Lower leg skin (tissue), 4 donors: ENCODE data around the gene DMD. TPM values are rescaled to one million over a fixed set of nuclear protein-coding genes. Genes with fewer than 3 reads are reported as not detected.

Source experiments
- DNase-seq, 2 donors: peaks; one replicate each; pipeline ENCODE4 v3.0.0-alpha.2; 2019; ENCODE audit warnings: low spot score in 2 of 2
- H3K4me3 ChIP-seq: fragments of 200-600 bp; sonication (generic); 2 replicates; pipeline ENCODE4 v1.5.1; 2017; ENCODE audit warnings: mild to moderate bottlenecking, low read depth; ENCODE audit not compliant: poor library complexity, severe bottlenecking
- POLR2A ChIP-seq, 2 donors: fragments of 450-650 bp; IDR thresholded peaks; one replicate each; pipeline ENCODE4 v1.6.1; 2016 to 2017; ENCODE audit warnings: antibody characterized with exemption in 2 of 2, mild to moderate bottlenecking in 1 of 2, moderate library complexity in 1 of 2
- WGBS, 2 donors: methylation state at CpG; one replicate each; pipeline ENCODE4 v1.1.5; 2018; 5-methylcytosine and 5-hydroxymethylcytosine counted together
- intact Hi-C: fragments of 100-400 bp; cut with DNase I; formaldehyde crosslinking; loops from one replicate; pipeline ENCODE4 v1.15.0; 2023; ENCODE audit warnings: low total_unique reads
- total RNA-seq, 4 donors: library from RNA; depleted of rRNA; stranded (reverse); fragments of >200 nt; gene quantifications; one replicate each; pipeline ENCODE4 v1.1.0, GENCODE V29; 2016
- TF ChIP-seq, protein P1 (sequence below), 3 donors: fragments of 450-650 bp; IDR thresholded peaks; one replicate each; pipeline ENCODE4 v1.5.1; 2016; ENCODE audit warnings: antibody characterized with exemption in 3 of 3, mild to moderate bottlenecking in 3 of 3, moderate library complexity in 2 of 3

The DMD gene
- total RNA-seq, 4 donors from 2014 or later = 23.0 to 27.5 (median 26.7) TPM

- 73 to 76% methylated on average over 5 of the region's 5 CpGs for WGBS, 2 donors
- DNase-seq = no peak
- intact Hi-C loops = no loop called here
- TF ChIP-seq POLR2A (IDR thresholded peaks at IDR 0.05) = no peak
- TF ChIP-seq, protein P1, sequence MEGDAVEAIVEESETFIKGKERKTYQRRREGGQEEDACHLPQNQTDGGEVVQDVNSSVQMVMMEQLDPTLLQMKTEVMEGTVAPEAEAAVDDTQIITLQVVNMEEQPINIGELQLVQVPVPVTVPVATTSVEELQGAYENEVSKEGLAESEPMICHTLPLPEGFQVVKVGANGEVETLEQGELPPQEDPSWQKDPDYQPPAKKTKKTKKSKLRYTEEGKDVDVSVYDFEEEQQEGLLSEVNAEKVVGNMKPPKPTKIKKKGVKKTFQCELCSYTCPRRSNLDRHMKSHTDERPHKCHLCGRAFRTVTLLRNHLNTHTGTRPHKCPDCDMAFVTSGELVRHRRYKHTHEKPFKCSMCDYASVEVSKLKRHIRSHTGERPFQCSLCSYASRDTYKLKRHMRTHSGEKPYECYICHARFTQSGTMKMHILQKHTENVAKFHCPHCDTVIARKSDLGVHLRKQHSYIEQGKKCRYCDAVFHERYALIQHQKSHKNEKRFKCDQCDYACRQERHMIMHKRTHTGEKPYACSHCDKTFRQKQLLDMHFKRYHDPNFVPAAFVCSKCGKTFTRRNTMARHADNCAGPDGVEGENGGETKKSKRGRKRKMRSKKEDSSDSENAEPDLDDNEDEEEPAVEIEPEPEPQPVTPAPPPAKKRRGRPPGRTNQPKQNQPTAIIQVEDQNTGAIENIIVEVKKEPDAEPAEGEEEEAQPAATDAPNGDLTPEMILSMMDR (IDR thresholded peaks at IDR 0.05) = no peak
- no peak overlapping the region for H3K4me3 ChIP-seq
Observed at GRCh38 chrX:31854716-31855115, 1356.6 kb downstream of the DMD start.

- WGBS, 2 donors = 24 to 33% methylated on average over 1 of the region's 1 CpG
- TF ChIP-seq, protein P1 (IDR thresholded peaks at IDR 0.05) = no peak
- no peak for TF ChIP-seq POLR2A (IDR thresholded peaks at IDR 0.05)
- no peak overlapping the region for H3K4me3 ChIP-seq
- intact Hi-C loops = no loop called here
- DNase-seq = no peak
Observed at GRCh38 chrX:31851761-31852160, 1359.6 kb downstream of the DMD start.

DNA sequence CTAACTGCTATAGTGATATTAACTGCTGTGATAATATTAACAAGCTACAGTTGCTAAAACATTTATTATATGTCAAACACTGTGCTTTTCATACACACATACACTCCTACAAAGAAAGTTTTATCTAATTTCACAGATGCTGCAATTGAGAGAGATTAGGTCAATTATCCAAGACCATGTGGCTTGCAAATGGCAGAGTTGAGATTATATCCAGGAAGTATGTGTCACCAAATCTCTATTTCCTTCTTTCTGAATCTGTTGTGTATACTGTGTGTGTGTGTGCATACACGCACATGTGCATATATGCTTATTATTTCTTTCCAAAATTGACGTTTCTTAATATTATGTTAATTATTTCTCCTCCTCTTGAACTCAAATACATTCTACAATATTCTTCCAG, 1363.6 kb downstream of the DMD start:
- no peak for TF ChIP-seq POLR2A (IDR thresholded peaks at IDR 0.05)
- TF ChIP-seq, protein P1 (IDR thresholded peaks at IDR 0.05) = no peak
- 53 to 83% methylated on average over 2 of the region's 2 CpGs for WGBS, 2 donors

GRCh38 chrX:31845003-31845402, 1366.3 kb downstream of the DMD start:
- TF ChIP-seq, protein P1 (IDR thresholded peaks at IDR 0.05) = no peak
- no peak for TF ChIP-seq POLR2A (IDR thresholded peaks at IDR 0.05)
- 67 to 77% methylated on average over 1 of the region's 1 CpG for WGBS, 2 donors
- DNase-seq = no peak
- intact Hi-C loops = no loop called here
- H3K4me3 ChIP-seq = no peak overlapping the region

More for the DNA sequence above, 1363.6 kb downstream of the DMD start:
- intact Hi-C loops = no loop called here
- H3K4me3 ChIP-seq = no peak overlapping the region
- DNase-seq = no peak

GRCh38 chrX:31838617-31839016, 1372.7 kb downstream of the DMD start:
- WGBS, 2 donors = 55 to 75% methylated on average over 4 of the region's 4 CpGs
- no peak for DNase-seq
- intact Hi-C loops = no loop called here
- TF ChIP-seq, protein P1 (IDR thresholded peaks at IDR 0.05) = no peak
- TF ChIP-seq POLR2A (IDR thresholded peaks at IDR 0.05) = no peak
- no peak overlapping the region for H3K4me3 ChIP-seq

- 50% methylated on average over 6 of the region's 6 CpGs for WGBS, 2 donors
- intact Hi-C loops = no loop called here
- TF ChIP-seq POLR2A (IDR thresholded peaks at IDR 0.05) = no peak
- TF ChIP-seq, protein P1 (IDR thresholded peaks at IDR 0.05) = no peak
- H3K4me3 ChIP-seq = no peak overlapping the region
- no peak for DNase-seq
Observed at GRCh38 chrX:31837445-31838049, 1373.8 kb downstream of the DMD start.
